LNCAP (cell line): ENCODE results near the gene CACHD1.

Experiments used
- CTCF ChIP-seq: fragments of 450-650 bp; IDR thresholded peaks from 2 replicates; pipeline ENCODE4 v1.5.1; 2017; ENCODE audit warnings: mild to moderate bottlenecking

CACHD1 gene

GRCh38 chr1:64572222-64572900 lies 102.4 kb downstream of the CACHD1 start:
- TF ChIP-seq CTCF = no peak

GRCh38 chr1:64574301-64574700 lies 104.4 kb downstream of the CACHD1 start:
- TF ChIP-seq CTCF = no peak

- TF ChIP-seq CTCF = no peak
These were observed 106.2 kb downstream of the CACHD1 start for GRCh38 chr1:64575881-64576676.

- TF ChIP-seq CTCF = no peak
These were observed 108.5 kb downstream of the CACHD1 start for GRCh38 chr1:64578270-64578973.

- TF ChIP-seq CTCF = no peak
These were observed 109.8 kb downstream of the CACHD1 start for GRCh38 chr1:64579767-64580166.

- no peak for TF ChIP-seq CTCF
These were observed 111.4 kb downstream of the CACHD1 start for GRCh38 chr1:64581135-64581842.

- no peak for TF ChIP-seq CTCF
These were observed 111.9 kb downstream of the CACHD1 start for GRCh38 chr1:64581843-64582185.
